8988T (cell line): ENCODE results near the gene NPVF.

Experiments
- DNase-seq: peaks from one replicate; pipeline ENCODE4 v3.0.0; 2011

Gene NPVF

DNA sequence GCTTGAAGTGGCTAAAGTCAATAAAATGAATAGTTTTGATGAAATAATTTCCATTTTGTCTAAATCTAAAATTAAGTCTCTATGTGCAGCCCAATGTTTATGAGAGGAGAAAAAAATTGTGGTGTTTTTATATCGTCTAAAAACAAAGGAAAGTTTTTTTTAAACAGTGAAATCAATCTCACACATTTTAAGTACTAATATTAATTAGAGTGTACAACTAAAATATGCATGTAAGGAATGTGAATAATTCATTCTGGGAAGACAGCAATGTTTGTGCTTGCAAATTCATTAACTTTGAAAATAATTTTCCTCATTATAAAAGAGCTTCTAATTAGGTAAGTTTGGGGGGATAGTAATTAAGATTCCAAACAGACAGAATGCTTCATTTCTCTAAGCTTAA is at the start of gene NPVF:
Gene NPVF (minus strand): TSS at position 101 of the 400 bp plus-strand sequence. CDS start 47 bp downstream, at position 54.
- no peak for DNase-seq

DNA sequence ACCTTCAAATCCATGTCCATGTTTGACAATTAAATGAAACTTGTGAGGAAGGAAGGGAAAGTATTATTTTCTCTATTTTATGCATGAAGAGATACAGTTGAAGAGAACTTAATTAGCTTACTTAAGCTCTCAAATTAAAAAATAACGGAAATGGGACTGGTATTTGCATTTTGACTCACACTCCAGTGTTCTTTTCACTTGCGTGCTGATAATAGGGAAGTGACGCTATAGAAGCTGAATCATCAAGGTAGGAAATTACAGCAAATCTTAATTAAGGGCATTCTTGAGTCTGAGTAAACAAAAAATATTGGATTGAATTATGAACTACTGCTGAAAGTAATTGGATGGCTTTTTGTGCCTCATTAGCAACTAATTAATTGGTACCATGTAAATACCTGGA is 44.0 kb upstream of the NPVF start:
- DNase-seq, result no peak

GRCh38 chr7:25263337-25263736 is 35.1 kb upstream of the NPVF start:
- no peak for DNase-seq

DNA sequence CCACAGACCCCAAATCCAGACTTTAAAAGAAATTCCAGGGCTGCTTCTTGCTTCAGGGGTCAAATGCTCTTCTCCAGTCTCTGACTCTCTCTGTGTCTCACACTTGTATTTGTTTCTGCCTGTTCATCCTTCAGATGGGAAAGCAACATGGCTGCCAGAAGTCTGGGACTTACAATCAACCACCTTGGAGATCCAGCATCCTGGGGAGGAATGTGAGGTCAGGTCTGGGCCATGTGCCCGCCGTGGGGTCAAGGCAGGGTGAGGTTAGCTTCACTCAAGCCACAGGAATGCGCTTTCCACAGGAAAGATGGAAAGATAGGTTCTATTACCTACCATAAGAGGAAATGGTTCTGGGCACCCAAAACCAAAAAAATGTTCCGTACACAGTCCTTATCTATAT is 34.3 kb upstream of the NPVF start:
- DNase-seq, result no peak

GRCh38 chr7:25261545-25262140 is 33.4 kb upstream of the NPVF start:
- DNase-seq, result no peak

- no peak for DNase-seq
These were observed 32.7 kb upstream of the NPVF start for GRCh38 chr7:25260862-25261494.

- DNase-seq, result peak; percentile 8
These were observed 31.4 kb upstream of the NPVF start for GRCh38 chr7:25259487-25260243.

- no peak for DNase-seq
These were observed 28.1 kb upstream of the NPVF start for GRCh38 chr7:25256333-25256819.

- no peak for DNase-seq
These were observed 27.5 kb upstream of the NPVF start for GRCh38 chr7:25255611-25256332.

- DNase-seq, result no peak
These were observed 26.3 kb upstream of the NPVF start for GRCh38 chr7:25254604-25255003.

- no peak for DNase-seq
These were observed 25.4 kb upstream of the NPVF start for GRCh38 chr7:25253714-25254113.

DNA sequence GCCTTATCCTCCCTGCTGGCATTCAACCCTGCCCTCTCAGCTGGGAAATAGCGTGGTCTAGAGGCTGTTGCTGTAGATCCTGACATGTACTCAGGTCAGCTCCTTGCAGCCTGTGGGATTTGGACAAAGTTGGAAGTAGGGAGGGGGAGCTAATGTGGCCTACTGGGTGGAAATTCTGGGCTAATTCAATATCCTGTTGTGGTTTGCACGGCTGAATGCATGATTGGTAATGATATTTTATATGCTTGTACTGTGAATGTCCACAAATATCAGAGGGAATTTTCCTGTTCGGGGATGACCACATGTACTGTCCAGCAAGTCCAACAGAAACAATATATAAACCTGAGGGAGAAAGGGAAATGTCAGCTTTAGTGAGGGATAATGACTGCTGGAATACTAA is 22.1 kb upstream of the NPVF start:
- no peak for DNase-seq

- DNase-seq, result no peak
These were observed 21.5 kb upstream of the NPVF start for GRCh38 chr7:25249772-25250171.

DNA sequence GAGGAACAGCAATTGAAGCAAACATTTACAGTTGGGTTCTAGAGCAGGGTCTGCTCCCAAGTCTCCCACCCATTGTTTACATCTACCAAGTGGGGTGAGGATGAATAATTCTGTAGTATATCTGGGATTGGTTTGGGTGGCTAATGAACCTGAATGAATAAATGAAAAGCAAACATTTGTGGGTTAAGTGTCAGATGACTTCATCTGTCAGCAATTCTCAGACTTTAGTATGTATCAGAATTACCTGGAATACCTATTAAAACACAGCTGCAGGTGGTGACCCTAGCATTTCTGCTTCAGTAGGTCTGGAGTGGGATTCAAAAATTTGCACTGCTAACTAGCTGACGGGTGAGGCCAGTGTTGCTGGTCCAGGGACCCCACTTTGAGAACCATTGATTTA is 18.0 kb upstream of the NPVF start:
- no peak for DNase-seq

DNA sequence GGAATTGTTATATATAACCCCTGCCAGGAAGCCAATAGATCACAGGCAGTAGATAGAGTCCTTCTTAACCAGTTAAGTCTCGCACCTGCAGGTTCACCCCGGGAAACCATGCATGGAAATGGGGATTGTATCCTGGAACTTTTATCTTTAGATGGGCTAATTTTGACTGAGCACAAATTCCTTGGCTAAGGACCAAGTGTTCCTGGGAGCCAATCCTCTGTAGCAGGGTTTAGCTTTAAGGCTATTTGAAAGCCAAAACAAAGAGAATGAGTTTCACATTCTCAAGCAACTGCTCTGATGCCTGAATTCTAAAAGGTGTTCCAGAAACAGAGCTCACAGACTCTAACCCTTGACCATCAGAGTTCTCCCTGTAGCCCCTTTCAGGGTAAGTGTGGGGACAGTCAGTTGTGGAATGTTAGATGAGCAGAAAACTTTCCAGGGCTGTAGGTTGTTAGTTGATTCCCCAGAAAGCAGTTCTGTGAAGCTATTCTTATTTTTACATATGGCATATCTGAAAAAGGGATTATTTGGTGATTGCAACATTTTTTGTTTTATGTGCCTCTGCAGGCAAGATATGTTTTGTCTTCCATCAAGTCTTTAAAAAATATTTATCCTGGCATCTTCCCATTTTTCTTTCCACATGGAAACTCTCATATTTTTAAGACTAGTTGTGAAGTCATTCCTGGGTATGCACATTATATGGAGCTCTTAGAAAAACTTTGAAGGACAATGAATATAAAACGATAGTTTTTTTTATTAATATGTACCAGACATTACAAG is 16.2 kb upstream of the NPVF start:
- DNase-seq, result no peak

GRCh38 chr7:25242678-25243077 is 14.4 kb upstream of the NPVF start:
- DNase-seq, result no peak

GRCh38 chr7:25240896-25241295 is 12.6 kb upstream of the NPVF start:
- DNase-seq, result no peak

- no peak for DNase-seq
These were observed 12.1 kb upstream of the NPVF start for GRCh38 chr7:25240340-25240739.

DNA sequence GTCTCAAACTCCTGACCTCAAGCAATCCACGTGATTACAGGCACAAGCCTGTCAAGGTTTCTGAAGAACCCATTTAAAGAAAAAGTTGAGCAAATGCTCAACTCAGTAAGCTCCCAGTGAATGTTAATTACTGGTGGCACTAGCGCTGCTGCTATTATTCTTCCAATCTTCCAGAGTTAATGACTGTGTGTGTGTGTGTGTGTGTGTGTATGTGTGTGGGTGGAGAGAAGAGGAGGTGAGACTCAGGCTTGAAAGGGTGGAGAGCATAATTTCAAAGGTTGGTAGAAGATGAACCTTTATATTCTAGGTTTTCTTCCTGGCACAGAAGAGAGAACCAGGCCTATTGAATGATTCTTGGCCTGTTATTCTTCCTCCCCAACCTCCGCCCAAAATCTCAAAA is 11.6 kb upstream of the NPVF start:
- no peak for DNase-seq

DNA sequence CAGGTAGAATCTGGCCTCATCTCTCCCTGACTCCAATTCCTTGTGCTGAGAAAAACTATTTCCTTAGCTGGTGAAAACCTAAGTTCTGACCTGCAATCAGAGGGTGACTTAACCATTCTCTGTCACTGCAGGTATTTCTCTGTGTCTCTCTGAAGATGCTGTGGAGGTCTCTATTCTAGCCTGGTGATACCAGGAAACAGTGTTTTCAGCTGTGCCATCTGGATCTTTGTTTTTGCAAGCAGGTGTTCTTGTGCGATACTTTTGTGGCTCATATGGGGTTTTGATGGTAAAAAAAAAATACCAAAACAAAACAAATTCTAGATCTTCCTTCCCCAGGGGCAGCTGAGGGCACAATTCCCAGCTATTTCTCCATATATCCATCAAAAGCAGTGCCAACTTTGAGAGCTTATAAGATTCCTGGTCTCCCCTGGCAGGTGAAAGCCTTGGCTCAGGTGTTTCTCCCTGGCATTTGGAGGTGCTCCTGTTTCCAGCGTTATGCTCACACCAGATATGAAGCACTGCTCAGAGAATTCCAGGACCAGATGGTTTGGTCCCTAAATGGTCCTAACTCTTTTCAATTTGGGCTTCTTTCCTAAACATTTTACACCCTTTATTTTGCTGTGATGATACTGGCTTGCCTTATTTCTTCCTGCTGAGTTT is 9.9 kb upstream of the NPVF start:
- no peak for DNase-seq

DNA sequence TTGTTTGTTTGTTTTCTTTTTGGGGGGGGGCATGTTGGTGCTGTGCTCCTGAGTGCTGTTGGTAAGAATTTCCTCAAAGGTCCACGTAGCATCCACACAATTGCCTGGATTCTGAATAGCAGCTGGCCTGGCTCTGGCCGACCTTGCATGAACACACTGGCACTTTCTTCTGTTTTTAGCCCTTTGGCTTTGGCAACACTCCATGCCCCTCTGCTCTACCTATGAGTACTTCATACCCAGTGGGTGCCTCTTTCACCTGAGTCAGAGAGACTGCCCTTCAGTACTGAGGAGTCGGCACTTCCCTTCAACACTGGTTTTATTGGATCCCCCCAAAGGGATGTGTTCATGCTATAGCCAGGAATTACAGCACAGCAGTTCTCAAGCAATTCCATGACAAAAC is 7.2 kb upstream of the NPVF start:
- no peak for DNase-seq

GRCh38 chr7:25234336-25234735 is 6.0 kb upstream of the NPVF start:
- no peak for DNase-seq
